Stimulated activated CD8-positive, alpha-beta memory T cell treated with anti-CD3 and anti-CD28 coated beads, Interleukin-12 subunit alpha, Interleukin-12 subunit beta, amount 100 ng/mL, for 4 hours (primary cell): ENCODE results near the gene ZNF436.

Experiments used
- DNase-seq: peaks from one replicate; pipeline ENCODE4 v3.0.0-alpha.2; 2020; ENCODE audit warnings: low read depth

The ZNF436 gene

DNA sequence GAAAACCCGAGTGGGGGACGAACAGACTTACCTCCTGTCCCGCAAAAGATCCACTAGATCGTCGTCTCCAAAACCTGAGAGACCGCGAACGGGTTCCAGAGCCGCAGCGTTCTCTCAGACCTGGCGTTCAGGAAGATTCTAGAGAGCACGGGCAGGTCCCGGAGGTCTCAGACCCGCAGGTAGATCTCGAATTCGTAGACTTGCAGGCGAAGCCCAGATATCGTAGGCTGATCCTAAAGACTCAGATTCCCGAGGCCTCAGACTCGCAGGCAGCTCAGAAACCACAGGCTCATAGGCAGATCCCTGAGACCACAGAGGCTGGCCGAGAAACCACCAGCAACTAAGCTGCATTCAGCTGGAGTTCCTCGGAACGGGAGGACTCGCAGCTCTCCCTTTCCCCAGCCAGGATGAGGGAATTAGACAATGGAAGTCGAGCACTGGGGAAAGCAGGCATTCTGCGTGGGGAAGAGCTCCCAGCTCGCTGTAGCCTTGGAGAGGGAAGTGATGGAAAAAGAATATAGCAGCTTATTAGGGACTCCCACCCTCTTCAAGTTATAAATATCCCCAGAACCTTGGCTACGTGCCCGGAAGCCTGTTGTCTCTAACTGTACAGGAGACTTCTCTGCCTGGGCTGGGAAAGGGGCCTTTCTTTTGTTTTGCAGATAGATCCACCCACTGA is at the start of gene ZNF436:
TSS of gene ZNF436 (minus strand) at position 502 of the 679 bp plus-strand sequence. CDS start 1,831 bp downstream, outside the sequence.
- no peak for DNase-seq

GRCh38 chr1:23419180-23419579 is 49.5 kb upstream of the ZNF436 start:
- DNase-seq: no peak

DNA sequence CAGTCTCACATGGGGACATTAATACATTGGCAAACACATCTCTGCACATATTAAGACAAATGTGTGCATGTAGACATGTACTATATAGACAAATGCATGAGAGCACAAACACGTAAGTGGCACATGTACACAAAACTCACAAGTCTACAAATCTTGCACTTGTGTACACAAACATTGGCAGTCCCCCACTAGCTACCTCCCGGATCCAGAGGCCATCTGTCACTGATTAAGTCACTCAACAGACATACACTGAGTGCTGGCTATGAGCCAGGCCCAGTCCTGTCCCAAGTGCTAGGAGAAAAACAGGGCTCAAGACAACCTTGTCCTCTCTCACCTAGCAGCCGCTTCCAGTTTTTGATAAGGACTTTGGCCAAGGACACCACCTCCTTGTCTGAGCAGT is 47.9 kb upstream of the ZNF436 start:
- DNase-seq: no peak

DNA sequence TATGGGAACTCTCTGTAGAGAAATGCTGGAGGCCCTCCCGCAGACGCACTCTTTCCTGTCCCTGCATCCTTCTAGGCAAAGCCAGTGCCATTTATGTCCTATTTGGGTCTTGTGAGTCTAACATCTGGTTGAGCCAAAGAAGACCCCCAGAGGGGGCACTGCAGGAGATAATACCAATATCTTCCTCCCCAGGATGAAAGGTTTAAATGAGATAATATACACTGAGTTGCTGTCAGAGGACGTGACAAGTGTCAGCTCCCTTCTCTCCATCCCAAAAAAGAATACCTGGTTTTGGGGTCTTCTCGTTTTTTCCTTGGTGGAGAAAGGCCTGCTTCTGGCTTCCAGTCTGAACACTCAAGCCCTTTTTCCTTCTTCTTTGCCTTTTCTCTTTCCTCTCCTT is 47.3 kb upstream of the ZNF436 start:
- no peak for DNase-seq

DNA sequence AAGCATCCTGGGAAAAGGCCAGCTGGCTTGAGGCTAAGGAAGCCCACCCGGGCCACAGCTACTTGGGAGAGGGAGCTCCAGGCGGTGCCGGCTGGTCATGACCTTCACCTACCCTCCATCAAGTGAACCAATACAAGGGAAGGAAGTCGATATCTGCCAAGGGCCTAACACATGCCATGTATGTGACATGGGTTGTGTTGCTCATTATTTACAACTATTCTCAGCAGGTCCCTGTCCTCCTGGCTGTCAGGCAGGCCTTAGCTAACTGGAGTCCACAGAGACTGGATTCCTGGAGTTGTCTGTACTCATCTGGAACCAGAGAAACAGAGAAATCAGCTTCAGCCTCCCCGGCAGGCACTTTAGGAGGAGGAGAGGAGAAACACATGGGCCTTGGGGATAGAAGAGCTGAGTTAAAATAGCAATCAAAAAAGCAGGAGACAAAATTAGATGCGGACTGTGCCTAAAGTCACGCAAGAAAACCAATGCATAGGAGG is 39.2 kb upstream of the ZNF436 start:
- no peak for DNase-seq

- no peak for DNase-seq
Observed at GRCh38 chr1:23407016-23407630, 37.5 kb upstream of the ZNF436 start.

DNA sequence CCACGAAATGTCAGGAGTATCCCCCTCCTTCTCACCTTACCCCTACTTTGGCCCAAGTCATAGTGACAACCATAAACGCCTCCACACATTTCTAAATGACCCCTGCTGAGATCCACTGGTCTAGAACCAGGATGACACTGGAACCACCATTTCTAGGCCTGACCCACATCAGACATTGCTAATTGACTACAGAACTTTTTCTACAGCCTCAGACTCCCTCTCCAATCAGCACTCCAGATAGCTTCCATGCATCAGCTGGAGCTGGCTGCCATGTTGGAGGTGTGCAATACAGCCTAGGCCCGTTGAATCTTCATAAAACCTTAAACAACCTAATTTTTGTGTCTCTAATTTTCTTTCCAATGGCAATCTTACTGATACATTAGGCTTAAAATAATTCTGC is 36.3 kb upstream of the ZNF436 start:
- no peak for DNase-seq

- DNase-seq: peak; percentile 59
Observed at GRCh38 chr1:23403735-23404486, 34.3 kb upstream of the ZNF436 start.

GRCh38 chr1:23403355-23403734 is 33.7 kb upstream of the ZNF436 start:
- no peak for DNase-seq

DNA sequence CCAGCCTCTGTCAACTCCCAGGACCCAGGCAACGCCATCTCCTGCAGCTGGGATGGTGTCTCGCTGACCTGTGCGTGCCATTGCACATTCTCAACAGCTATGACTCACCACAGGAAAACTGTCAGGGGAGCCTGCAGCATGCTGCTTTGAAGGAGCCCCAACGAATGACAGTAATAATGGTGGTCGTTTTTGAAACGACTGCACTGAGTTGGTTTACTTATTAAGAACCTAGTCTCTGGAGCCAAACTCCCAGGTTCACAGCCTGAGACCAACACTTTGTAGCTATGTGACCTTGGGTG is 33.4 kb upstream of the ZNF436 start:
- DNase-seq: no peak

DNA sequence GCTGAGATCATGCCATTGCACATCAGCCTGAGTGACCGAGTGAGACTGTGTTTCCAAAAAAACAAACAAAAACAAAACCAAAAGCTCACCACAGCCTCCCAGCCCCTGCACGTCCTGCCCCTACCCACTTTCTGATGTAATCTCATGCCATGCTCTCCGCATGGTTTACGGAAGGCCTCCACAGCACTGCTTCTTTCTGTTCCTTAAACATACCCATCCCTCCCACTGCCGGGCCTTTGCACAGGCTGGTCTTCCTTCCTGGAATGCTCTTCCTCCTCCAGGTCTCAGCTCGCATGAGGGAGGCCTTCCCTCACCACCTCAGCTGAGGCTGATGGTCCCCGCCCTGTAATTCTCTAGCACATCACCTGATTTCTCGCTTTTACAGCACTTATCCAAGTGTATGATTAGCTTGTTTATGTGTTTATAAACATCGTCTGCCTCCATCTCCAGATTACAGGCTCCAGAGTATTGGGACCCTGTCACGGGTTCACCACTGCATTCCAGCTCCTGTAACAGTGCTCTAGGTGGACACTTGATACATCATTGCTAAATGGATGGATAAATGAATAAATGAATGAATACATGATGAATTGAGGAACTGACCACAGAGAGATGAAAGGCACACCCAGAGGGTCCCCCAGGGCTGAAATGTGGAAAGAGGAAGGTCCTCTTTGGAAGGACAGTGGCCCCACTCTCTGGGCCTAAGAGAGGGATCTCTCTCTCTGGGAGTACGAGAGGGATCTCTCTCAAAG is 32.8 kb upstream of the ZNF436 start:
- no peak for DNase-seq

- no peak for DNase-seq
Observed at GRCh38 chr1:23401313-23401712, 31.7 kb upstream of the ZNF436 start.

DNA sequence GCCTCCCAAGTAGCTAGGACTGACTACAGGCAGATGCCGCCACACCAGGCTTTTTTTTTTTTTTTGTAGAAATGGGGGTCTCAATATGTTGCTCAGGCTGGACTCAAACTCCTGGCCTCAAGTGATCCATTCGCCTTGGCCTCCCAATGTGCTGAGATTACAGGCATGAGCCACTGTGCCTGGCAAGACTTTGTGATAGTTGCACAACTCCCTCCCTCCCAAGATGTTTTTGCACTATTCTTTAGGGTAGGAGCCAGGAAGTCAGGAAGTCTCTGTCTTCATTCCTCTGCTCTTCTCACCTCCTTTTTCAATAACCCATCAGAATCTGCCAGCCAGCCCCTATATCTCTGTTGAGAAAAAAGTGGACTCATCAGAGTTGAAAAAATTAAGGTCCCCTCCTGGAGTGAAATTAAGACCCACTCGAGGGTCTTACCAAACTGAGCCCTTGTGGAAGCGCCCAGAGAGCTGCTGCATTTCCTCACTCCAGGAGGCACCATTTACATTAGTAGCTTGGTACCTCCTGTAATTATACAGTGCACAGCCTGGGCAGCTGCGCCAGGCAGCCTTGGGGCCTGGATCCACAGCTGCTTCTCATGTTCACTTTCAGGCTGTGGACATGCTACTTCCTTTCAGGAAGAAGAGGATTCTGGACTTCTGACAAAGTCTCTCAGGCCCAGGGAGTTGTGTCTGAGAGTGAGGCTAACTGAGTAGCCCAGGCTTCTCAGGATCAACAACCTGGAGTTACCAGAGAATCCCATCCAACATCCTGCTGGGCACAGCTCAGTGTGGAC is 30.9 kb upstream of the ZNF436 start:
- DNase-seq: no peak

DNA sequence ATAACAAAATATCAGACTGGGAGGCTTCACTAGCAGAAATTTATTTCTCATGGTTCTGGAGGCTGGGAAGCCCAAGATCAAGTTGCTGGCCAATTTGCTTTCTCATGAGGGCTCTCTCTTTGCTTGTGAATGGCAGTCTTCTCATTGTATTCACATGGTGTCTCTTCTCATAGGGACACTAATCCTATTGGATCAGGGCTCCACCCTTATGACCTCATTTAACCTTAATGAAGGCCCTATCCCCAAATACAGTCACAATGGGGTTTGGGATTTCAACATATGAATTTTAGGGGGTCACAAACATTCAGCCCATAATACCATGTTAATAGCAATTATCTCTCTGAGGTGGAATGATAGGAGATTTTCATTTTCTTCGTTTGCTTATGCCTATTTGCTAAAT is 29.6 kb upstream of the ZNF436 start:
- DNase-seq: no peak

GRCh38 chr1:23397908-23398307 is 28.3 kb upstream of the ZNF436 start:
- DNase-seq: no peak

GRCh38 chr1:23396380-23396779 is 26.7 kb upstream of the ZNF436 start:
- no peak for DNase-seq

GRCh38 chr1:23395849-23396248 is 26.2 kb upstream of the ZNF436 start:
- DNase-seq: no peak

DNA sequence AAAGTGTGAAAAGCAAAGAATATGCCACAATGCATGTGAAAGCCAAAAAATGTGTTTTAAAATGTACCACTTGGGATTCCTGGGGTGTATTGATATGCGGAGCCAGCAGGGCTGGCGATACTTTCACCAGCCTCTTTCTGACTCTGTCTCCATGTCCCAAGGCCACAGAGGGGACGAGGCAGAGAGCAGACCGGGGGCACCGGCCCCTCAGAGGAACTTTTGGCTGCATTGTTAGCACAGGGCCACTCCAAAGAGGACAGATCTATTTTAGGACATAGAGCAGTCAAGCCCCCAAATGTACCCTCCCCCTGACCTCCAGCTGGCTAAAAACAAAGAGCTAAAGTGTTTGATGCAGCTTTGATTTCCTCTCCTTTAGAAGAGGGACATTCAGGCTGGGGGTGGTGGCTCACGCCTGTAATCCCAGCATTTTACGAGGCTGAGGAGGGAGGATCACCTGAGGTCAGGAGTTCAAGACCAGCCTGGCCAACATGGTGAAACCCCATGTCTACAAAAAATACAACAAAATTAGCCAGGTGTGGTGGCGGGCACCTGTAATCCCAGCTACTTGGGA is 25.6 kb upstream of the ZNF436 start:
- no peak for DNase-seq

- DNase-seq: no peak
Observed at GRCh38 chr1:23394684-23395083, 25.0 kb upstream of the ZNF436 start.

DNA sequence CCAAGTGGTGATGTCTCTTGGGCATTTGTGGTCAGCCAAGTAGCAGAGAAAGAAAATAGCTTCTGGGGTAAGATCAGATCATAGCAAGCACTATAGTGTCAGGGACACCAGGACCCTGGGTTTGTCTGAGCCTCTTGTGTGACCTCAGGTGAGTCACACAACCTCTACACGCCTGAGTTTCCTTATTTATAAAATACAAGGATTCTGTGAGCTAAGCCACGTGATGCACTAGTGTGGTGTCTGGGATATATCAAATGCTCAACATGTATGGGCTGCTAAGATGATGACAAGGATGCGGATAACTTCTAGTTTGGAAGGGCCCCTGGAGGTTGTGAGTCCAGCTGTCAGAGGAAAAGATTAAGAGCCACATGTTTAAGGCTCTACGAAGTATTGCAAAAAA is 24.5 kb upstream of the ZNF436 start:
- DNase-seq: no peak

GRCh38 chr1:23393706-23394105 is 24.1 kb upstream of the ZNF436 start:
- no peak for DNase-seq
